Peyer's patch (tissue), 4 donors: Measurements from ENCODE around the gene CAP2. TPM values are rescaled to one million over a fixed set of nuclear protein-coding genes. Genes with fewer than 3 reads are reported as not detected.
A peak's percentile ranks its signal among the peaks of the same experiment; 100 is the strongest.

Source experiments
- DNase-seq, 3 donors: peaks; one replicate each; pipeline ENCODE4 v3.0.0-alpha.2; 2017 to 2019
- H3K27ac ChIP-seq, 4 donors: fragments of 200-600 bp; sonication (generic); one replicate each; pipeline ENCODE4 v1.5.1; 2016 to 2019
- H3K27me3 ChIP-seq, 2 donors: fragments of 200-600 bp; sonication (generic); one replicate each; pipeline ENCODE4 v1.5.1; 2019
- H3K36me3 ChIP-seq, 3 donors: fragments of 200-600 bp; sonication (generic); one replicate each; pipeline ENCODE4 v1.5.1; 2016 to 2019
- H3K4me1 ChIP-seq, 4 donors: fragments of 200-600 bp; sonication (generic); one replicate each; pipeline ENCODE4 v1.5.1; 2016 to 2019
- H3K4me3 ChIP-seq, 4 donors: fragments of 200-600 bp; sonication (generic); 1 replicate in 3 of 4; 2 replicates in 1 of 4; pipeline ENCODE4 v1.5.1; 2016 to 2019; ENCODE audit warnings: mild to moderate bottlenecking in 1 of 4
- H3K9me3 ChIP-seq, 4 donors: fragments of 200-600 bp; sonication (generic); one replicate each; pipeline ENCODE4 v1.5.1; 2016 to 2019; ENCODE audit warnings: mild to moderate bottlenecking in 1 of 4
- CTCF ChIP-seq, 6 experiments: fragments of 450-650 bp in 4 of 6; fragments of 200-600 bp in 2 of 6; sonication (generic) in 1 of 6; IDR thresholded peaks; one replicate each; pipeline ENCODE4 v1.5.1; 2017 to 2019; ENCODE audit warnings: antibody characterized with exemption in 6 of 6, mild to moderate bottlenecking in 3 of 6, moderate library complexity in 1 of 6
- POLR2A ChIP-seq, 2 donors: fragments of 450-650 bp; IDR thresholded peaks; one replicate each; pipeline ENCODE4 v1.5.1; 2017; ENCODE audit warnings: antibody characterized with exemption in 2 of 2, mild to moderate bottlenecking in 2 of 2, moderate library complexity in 2 of 2
- total RNA-seq, 4 donors: library from RNA; depleted of rRNA; stranded (reverse); fragments of >200 nt; gene quantifications; one replicate each; pipeline ENCODE4 v1.1.0, GENCODE V29; 2016

CAP2 gene
- total RNA-seq, 4 donors from 2014 or later = 1.7 to 3.2 (median 2.4) TPM

GRCh38 chr6:17589406-17590096 is 196.2 kb downstream of the CAP2 start:
- H3K27me3 ChIP-seq = no peaks in the 10 kb centered on the region
- H3K27ac ChIP-seq = no peak overlapping the region
- H3K9me3 ChIP-seq = no peaks in the 10 kb centered on the region
- no peak overlapping the region for H3K4me3 ChIP-seq
- TF ChIP-seq CTCF (IDR thresholded peaks at IDR 0.05) = peak in 1 of 6 experiments; percentile 30
- TF ChIP-seq POLR2A (IDR thresholded peaks at IDR 0.05) = no peak
- H3K4me1 ChIP-seq = peaks cover 0 to 7% (median 0%) of the 10 kb centered on the region in 4 donors
- peak in 1 of 3 donors; percentile 65 for DNase-seq
- H3K36me3 ChIP-seq = no peaks in the 10 kb centered on the region

GRCh38 chr6:17591287-17591686 is 197.9 kb downstream of the CAP2 start:
- Histone ChIP-seq H3K27ac (no peak overlapping the region), H3K4me3 (no peak overlapping the region), H3K9me3 (no peaks in the 10 kb centered on the region), H3K36me3 (no peaks in the 10 kb centered on the region), H3K27me3 (no peaks in the 10 kb centered on the region), H3K4me1 (peaks cover 0 to 7% (median 0%) of the 10 kb centered on the region in 4 donors)
- TF ChIP-seq POLR2A (IDR thresholded peaks at IDR 0.05) (no peak), CTCF (IDR thresholded peaks at IDR 0.05) (no peak)
- DNase-seq = no peak

- H3K4me1 ChIP-seq = no peaks in the 10 kb centered on the region
Observed at GRCh38 chr6:17593246-17593645, 199.9 kb downstream of the CAP2 start.

GRCh38 chr6:17596085-17596484 is 202.7 kb downstream of the CAP2 start:
- no peaks in the 10 kb centered on the region for H3K27me3 ChIP-seq
- DNase-seq = no peak
- H3K4me3 ChIP-seq = no peak overlapping the region
- no peak overlapping the region for H3K27ac ChIP-seq
- H3K4me1 ChIP-seq = no peaks in the 10 kb centered on the region
- no peaks in the 10 kb centered on the region for H3K9me3 ChIP-seq
- TF ChIP-seq POLR2A (IDR thresholded peaks at IDR 0.05) = no peak
- no peak for TF ChIP-seq CTCF (IDR thresholded peaks at IDR 0.05)
- no peaks in the 10 kb centered on the region for H3K36me3 ChIP-seq

More at GRCh38 chr6:17593246-17593645, 199.9 kb downstream of the CAP2 start:
- no peak overlapping the region for H3K27ac ChIP-seq
- no peaks in the 10 kb centered on the region for H3K27me3 ChIP-seq
- no peak for DNase-seq
- no peak for TF ChIP-seq POLR2A (IDR thresholded peaks at IDR 0.05)
- no peak for TF ChIP-seq CTCF (IDR thresholded peaks at IDR 0.05)
- no peaks in the 10 kb centered on the region for H3K9me3 ChIP-seq
- H3K4me3 ChIP-seq = no peak overlapping the region
- H3K36me3 ChIP-seq = no peaks in the 10 kb centered on the region

- Histone ChIP-seq H3K36me3 (peaks cover 0 to 13% (median 0%) of the 10 kb centered on the region in 3 donors), H3K4me3 (peak within 1 kb of the TSS; percentile 69 to 86 (median 74)), H3K9me3 (no peaks in the 10 kb centered on the region), H3K27me3 (no peaks in the 10 kb centered on the region), H3K4me1 (peaks cover 0 to 13% (median 2%) of the 10 kb centered on the region in 4 donors), H3K27ac (peak within 1 kb of the TSS; percentile 89 to 94 (median 93))
- TF ChIP-seq POLR2A (IDR thresholded peaks at IDR 0.05) (peak; percentile 68 to 89), CTCF (IDR thresholded peaks at IDR 0.05) (peak; percentile 56 to 80 (median 68))
- DNase-seq = peak; percentile 95 to 98 (median 98)
Observed at GRCh38 chr6:17599877-17600526, 206.6 kb downstream of the CAP2 start, which contains the start of gene FAM8A1. FAM8A1 (plus strand) TSS chr6:17600302; CDS start chr6:17600410, 108 bp downstream.
